ENCODE results near the gene IRS2.

IRS2 gene

DNA sequence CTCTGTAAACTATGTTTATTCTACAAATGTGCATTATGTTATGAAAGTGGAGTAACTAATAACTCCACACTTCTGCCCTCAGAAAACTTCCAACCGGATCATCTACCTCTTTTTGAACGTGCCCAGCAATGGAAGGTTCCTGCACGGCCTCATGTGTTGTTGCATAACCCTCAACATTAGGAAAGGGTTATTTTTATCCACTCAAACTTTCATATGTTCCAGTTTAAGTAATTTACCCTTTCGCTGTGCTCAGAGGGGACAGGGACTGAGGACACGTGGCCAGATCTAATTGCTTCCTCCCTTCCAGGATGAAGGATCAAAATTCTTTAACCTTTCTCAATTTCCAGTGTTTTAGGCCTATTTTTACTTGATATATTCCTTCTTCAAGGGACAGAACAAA lies 29.6 kb downstream of the IRS2 start:
- no peak for DNase-seq (ENCODE audit: low read depth)
- no peak overlapping the region for H3K4me3 ChIP-seq (ENCODE audit: low read depth, low read length)
- TF ChIP-seq, protein P1, sequence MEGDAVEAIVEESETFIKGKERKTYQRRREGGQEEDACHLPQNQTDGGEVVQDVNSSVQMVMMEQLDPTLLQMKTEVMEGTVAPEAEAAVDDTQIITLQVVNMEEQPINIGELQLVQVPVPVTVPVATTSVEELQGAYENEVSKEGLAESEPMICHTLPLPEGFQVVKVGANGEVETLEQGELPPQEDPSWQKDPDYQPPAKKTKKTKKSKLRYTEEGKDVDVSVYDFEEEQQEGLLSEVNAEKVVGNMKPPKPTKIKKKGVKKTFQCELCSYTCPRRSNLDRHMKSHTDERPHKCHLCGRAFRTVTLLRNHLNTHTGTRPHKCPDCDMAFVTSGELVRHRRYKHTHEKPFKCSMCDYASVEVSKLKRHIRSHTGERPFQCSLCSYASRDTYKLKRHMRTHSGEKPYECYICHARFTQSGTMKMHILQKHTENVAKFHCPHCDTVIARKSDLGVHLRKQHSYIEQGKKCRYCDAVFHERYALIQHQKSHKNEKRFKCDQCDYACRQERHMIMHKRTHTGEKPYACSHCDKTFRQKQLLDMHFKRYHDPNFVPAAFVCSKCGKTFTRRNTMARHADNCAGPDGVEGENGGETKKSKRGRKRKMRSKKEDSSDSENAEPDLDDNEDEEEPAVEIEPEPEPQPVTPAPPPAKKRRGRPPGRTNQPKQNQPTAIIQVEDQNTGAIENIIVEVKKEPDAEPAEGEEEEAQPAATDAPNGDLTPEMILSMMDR (conservative IDR thresholded peaks at IDR 0.05; ENCODE audit: low read depth, low read length), result no peak

DNA sequence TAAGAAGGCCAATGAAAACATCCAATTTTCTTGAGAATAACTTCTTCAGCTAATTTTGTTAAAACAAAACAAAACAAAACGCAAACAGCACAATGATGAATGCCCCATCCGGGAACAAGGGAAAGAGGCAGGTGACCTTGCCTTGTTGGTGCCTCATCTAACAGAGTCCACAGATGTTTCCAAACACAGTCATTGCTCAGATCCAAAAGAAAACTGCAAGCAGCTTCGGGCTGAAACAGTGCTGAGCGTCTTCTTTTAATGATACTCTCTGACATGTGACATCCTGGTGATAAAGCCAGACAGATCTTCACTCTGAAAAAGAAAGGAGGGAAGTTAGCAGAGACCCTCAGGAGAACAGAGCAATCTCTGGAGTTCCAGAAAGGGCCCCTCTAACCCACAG lies 30.4 kb downstream of the IRS2 start:
- TF ChIP-seq, protein P1 (conservative IDR thresholded peaks at IDR 0.05; ENCODE audit: low read depth, low read length), result no peak
- no peak for DNase-seq (ENCODE audit: low read depth)
- H3K4me3 ChIP-seq (ENCODE audit: low read depth, low read length), result no peak overlapping the region

DNA sequence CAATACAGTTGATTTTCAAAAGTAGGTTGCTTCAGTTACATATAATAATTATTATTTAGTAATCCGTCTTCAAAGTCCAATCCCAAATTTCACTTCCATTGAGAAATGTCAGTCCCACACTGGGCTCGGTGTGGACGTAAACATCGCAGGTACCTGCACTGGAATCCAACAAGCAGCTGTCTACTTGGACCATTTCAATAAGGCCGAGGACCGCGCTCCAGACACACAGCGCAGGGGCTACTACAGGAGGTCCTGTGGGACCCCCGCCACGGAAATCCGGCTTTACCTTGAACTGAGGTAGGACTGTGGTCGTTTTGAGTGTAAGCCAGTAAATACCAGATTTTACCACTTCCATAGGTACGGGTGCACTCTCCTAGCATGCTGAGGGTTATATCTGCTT lies 30.8 kb downstream of the IRS2 start:
- TF ChIP-seq, protein P1 (conservative IDR thresholded peaks at IDR 0.05; ENCODE audit: low read depth, low read length), result no peak
- H3K4me3 ChIP-seq (ENCODE audit: low read depth, low read length), result no peak overlapping the region
- DNase-seq (ENCODE audit: low read depth), result no peak

DNA sequence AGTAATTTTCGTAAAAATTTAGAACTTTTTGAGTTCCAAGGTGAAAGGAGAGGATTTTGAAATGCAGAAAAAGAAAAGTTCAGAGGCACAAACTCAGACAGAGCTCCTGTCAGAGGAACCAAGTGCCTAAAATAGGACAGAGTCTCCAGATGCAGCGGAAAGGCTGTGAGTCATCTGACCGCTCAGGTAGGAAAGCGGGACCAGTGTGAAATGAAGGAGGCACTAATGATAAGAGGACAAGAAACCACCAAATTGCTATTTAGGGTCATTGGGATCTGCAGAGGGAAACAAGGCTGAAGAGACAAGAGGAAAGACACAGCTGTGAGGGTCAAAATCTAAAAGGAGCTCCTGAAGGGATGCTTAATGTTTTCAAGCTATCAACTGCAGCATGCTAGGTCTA lies 34.9 kb downstream of the IRS2 start:
- H3K4me3 ChIP-seq (ENCODE audit: low read depth, low read length), result no peak overlapping the region
- no peak for DNase-seq (ENCODE audit: low read depth)
- TF ChIP-seq, protein P1 (conservative IDR thresholded peaks at IDR 0.05; ENCODE audit: low read depth, low read length), result no peak

DNA sequence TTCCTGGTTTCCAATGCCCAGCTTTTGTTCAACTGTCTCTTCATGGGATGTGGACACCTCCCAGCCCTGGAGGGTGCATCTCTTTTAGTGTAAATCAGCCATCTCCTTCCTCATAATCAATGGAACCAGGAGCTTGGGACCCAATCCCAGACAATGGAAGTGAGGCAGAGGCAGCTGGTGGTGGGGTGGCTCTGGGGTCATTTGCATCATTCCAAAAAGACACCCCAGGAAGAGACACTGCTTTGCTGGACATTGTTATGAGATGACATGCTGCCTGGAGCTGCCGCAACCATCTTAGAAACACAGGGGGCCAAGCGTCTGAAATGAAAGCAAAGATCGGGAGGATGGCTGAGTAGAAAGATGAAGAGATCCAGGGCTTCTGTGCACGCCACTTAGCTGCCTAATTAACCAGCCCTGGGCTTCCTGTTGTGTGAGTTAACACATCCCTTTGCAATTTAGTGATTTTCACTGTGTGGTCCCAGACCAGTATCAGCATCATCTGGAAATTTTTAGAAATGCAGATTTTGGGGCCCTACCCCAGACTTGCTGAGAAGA lies 36.1 kb downstream of the IRS2 start:
- no peak for DNase-seq (ENCODE audit: low read depth)
- TF ChIP-seq, protein P1 (conservative IDR thresholded peaks at IDR 0.05; ENCODE audit: low read depth, low read length), result no peak
- no peak overlapping the region for H3K4me3 ChIP-seq (ENCODE audit: low read depth, low read length)

DNA sequence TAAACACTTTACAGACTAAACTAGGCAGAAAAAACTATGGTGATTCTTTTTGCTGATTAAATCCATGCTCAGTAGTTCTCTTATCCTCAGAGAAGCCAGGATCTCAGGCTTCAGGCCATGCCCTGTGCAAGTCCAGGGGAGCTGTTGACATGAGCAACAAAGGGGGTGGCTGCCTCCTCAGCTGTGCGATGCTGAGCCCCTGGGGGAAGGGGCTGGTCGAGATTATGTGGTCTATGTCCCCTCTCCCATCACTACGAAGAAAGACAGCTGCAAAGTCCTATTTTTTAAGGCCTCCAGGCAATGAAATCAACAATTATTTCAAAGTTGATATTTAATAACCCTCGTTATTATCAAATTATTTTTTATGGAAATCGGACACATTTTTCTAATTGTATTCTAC lies 37.0 kb downstream of the IRS2 start:
- no peak for DNase-seq (ENCODE audit: low read depth)
- TF ChIP-seq, protein P1 (conservative IDR thresholded peaks at IDR 0.05; ENCODE audit: low read depth, low read length), result no peak
- H3K4me3 ChIP-seq (ENCODE audit: low read depth, low read length), result no peak overlapping the region

DNA sequence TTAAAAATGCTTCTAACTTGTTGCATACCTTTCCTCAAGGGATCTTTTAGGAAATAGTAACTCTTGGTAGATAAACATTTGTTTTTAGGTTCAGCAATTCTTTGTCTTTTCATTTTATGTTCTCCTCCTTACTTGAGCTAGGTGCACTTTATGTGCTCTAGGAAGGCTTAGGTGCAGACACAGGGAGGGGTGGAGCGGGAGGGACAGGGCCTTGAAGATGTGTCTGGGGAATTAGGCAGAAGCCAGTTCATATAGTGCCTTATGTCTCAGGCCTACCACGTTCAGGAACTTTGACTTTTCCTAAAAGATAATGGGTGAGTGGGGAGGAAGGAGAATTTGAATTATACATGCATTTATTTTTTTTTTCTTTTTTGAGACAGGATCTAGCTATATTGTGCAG lies 37.7 kb downstream of the IRS2 start:
- TF ChIP-seq, protein P1 (conservative IDR thresholded peaks at IDR 0.05; ENCODE audit: low read depth, low read length), result no peak
- DNase-seq (ENCODE audit: low read depth), result no peak
- no peak overlapping the region for H3K4me3 ChIP-seq (ENCODE audit: low read depth, low read length)
